Measurements from ENCODE around the gene TRIO. TPM values are rescaled to one million over a fixed set of nuclear protein-coding genes. Genes with fewer than 3 reads are reported as not detected.

TRIO gene
- total RNA-seq, 1 donor from 2014 or later = 145 TPM

DNA sequence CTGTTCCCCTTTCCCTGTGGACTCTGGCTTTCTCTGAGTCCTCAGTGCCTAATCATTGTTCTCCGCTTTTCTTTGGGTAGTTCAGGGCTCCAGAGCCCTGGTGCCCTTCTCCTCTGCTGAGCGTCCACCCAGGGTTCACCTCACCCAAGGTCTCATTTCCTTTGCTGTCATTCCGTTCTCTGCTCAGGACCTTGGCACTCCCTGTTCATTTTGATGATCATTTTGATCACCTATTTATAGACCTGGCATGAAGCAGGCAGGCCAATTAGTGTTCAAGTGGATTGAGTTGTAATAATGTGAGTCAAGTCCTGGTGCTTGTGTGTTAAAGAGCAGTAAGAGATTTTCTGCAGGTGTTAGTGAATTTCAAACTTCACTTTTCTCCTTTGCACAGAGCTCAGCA lies 3.6 kb downstream of the TRIO start:
- DNase-seq (ENCODE audit: low spot score) = no peak

- DNase-seq (ENCODE audit: low spot score) = no peak
Measured at GRCh38 chr5:14147210-14147609, 4.1 kb downstream of the TRIO start.

GRCh38 chr5:14148483-14148882 lies 5.3 kb downstream of the TRIO start:
- DNase-seq (ENCODE audit: low spot score) = no peak

GRCh38 chr5:14148890-14149671 lies 5.9 kb downstream of the TRIO start:
- no peak for DNase-seq (ENCODE audit: low spot score)

DNA sequence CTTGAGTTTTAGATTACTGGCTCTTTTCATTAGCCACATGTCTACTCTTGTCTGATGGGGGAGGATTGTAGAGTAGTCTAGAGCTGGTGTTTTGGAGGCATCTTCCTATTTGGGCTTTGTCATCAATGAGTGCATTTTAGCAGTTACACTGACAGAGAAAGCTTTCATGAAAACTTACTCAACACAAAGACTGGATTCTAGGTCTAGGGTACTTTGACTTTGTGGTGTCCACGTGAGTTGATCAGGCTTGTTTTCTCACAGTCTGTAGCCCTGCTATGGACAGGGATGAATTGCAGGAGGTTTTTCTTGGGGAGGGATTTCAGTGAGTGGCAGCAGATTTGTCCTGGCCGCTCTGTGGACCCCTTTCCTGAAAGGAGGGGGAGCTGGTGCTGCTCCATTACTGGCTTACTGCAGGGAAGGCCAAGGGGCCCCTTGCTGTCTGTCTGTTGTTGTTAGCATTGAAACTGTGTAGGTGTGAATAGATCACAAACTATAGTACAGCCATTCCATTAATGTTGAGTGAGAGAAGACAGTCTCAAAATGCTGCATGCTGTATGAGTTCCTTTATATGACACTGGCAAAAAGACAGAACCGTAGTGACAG lies 6.6 kb downstream of the TRIO start:
- DNase-seq (ENCODE audit: low spot score) = no peak

DNA sequence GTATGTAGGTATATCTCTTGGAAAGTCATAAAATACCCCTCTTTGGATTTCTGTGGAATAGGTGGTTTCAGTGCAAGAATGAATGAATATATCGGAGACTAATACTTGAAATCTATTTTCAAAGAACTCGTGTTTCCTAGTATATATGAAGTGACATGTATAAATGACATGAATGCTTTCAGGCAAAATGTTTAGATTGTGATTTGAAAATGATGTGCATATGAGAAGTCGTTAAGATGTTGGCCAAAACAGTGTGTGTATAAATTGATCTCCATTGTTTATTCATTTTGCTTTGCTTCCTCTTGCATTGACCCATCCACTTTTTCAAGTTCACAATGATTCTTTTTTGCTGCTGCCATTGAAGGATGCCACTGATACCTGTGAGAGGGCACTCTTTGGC lies 8.3 kb downstream of the TRIO start:
- no peak for DNase-seq (ENCODE audit: low spot score)

DNA sequence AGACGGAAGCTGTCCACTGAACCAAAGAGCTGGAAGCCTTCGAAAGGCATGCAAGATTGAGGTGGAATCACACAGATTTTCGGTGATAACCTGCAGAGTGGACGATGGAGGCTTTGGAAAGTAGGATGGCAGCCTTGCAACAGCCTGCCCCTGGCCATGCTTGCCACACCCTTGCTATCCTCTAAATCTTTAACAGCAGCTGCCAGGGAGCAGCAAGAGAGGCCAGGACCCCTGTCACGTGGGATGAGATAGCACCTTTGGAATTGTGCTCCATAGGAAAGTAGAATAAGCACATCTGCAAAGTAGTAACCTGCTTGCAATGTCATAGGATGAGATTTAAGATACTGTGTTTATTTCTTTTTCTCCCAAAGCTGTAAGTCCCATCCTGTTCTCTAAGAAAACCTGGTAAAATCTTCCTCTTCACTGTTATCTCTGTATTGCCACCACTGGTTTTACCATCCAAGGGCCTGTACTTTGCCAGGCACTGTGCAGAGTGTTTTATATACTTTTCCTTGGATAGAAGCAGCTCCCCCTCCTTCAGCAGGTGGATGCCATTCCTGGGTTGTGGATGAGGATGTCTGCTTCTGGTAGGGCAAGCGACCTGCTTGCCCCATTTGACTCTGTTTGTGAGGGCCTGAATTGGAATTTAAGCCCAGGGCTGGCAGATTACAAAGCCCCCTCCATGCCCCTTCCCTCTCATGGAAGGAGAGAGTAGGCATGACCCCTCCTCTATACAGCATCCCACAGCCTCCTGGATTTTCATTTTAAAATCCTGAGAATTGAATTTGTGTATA lies 10.1 kb downstream of the TRIO start:
- DNase-seq (ENCODE audit: low spot score) = no peak

- no peak for DNase-seq (ENCODE audit: low spot score)
Measured at GRCh38 chr5:14153932-14154731, 11.0 kb downstream of the TRIO start.

- no peak for DNase-seq (ENCODE audit: low spot score)
Measured at GRCh38 chr5:14155075-14155474, 11.9 kb downstream of the TRIO start.

- no peak for DNase-seq (ENCODE audit: low spot score)
Measured at GRCh38 chr5:14155739-14156138, 12.6 kb downstream of the TRIO start.

DNA sequence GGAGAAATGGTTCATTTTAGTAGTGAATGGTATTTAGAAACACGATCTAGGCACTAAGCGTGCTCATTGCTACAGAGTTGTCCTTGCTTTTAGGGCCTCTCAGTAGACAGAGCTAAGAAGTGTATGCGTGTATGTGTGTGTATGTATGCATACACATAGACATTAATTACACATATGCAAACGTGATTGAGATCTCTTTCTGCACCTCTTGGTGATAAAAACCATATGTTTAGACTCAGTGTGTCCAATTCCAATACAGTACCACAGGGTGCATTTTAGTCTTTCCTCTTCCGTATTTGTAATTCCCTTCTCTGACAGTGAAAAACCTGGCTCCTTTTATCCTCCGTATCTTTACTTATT lies 13.1 kb downstream of the TRIO start:
- DNase-seq (ENCODE audit: low spot score) = no peak

- DNase-seq (ENCODE audit: low spot score) = no peak
Measured at GRCh38 chr5:14156650-14157492, 13.7 kb downstream of the TRIO start.

GRCh38 chr5:14157493-14157782 lies 14.3 kb downstream of the TRIO start:
- DNase-seq (ENCODE audit: low spot score) = no peak

- DNase-seq (ENCODE audit: low spot score) = no peak
Measured at GRCh38 chr5:14158890-14159666, 15.9 kb downstream of the TRIO start.

- DNase-seq (ENCODE audit: low spot score) = no peak
Measured at GRCh38 chr5:14161825-14162556, 18.8 kb downstream of the TRIO start.

DNA sequence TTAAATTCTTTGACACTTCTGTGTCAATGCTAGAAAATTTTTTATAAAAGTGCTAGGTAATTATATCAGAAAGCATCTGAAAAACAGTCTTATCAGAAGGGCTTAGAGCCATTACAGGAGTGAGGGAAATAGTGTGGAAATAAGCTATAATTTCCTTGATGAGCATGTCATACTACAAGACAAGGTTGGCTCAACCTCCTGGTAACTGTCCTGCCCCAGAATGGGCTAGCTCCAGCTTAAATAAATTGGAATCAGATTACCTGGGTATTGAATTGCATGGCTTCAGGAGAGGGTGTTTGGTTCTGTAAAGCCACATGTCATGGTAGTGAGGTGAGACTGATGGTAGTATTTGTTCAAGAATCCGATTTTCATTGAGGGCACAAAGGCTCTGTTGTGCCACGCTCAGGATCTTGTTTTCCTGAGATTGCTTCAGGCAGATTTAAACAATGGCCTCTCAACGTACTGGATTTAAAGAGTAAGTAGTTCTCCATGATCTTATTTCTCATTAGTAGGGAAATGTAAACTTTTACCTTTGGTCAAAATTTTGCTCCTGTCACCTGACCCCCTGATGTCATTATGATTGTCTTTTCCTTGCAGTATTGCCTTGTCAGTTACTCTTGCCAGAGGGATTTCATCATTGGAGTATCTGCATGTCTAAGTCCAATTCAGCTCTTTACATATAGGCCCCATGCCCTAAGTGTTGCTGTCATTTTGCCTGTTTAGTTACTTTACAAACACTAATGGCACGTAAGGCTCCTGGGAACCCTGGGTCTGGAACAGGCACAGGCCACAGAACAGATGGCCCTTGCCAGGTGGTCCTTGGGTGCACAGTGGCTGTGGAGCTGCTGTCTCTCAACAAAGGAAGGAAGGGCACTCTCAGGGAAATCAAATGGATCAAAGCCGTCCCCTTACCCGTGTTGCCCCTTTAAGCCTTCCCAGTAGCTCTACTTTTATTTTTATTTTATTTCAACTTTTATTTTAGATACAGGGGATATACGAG lies 21.3 kb downstream of the TRIO start:
- no peak for DNase-seq (ENCODE audit: low spot score)

DNA sequence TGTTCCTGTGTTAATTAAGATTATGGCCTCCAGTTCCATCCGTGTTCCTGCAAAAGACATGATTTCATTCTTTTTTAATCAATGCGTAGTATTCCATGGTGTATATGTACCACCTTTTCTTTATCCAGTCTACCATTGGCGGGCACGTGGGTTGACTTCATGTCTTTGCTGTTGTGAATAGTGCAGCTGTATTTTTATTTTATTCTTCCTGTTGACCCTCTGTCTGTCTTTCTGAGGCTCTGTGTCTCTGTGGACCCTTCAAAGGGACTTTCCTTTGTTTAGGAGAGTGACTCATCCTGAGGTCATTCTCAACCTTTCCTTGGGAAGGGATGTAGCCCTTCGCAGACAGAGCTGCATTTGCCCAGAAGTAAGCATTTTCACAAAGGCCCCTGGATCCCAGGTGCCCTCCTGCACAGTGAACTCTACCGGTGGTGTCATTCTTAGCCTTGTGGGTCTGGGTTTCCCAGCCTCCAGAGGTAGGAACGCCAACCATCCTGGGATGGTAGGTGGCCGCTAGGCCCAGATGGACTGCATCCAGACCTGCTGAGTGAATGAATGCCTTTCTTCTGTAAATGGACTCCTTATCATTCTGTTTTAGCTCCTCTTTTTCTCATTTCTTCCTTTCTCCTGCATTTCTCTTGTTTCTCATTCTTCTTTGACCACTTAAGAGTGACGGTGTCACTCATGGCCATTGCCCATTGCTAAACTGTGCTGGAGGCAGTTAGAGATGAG lies 22.4 kb downstream of the TRIO start:
- DNase-seq (ENCODE audit: low spot score) = no peak

All from mesenteric fat pad (tissue), 1 donor.